ENCODE measurements around the gene PRR11. TPM values are rescaled to one million over a fixed set of nuclear protein-coding genes. Genes with fewer than 3 reads are reported as not detected.

PRR11 gene
- total RNA-seq, 1 experiment from 2014 or later: 90.4 TPM

DNA sequence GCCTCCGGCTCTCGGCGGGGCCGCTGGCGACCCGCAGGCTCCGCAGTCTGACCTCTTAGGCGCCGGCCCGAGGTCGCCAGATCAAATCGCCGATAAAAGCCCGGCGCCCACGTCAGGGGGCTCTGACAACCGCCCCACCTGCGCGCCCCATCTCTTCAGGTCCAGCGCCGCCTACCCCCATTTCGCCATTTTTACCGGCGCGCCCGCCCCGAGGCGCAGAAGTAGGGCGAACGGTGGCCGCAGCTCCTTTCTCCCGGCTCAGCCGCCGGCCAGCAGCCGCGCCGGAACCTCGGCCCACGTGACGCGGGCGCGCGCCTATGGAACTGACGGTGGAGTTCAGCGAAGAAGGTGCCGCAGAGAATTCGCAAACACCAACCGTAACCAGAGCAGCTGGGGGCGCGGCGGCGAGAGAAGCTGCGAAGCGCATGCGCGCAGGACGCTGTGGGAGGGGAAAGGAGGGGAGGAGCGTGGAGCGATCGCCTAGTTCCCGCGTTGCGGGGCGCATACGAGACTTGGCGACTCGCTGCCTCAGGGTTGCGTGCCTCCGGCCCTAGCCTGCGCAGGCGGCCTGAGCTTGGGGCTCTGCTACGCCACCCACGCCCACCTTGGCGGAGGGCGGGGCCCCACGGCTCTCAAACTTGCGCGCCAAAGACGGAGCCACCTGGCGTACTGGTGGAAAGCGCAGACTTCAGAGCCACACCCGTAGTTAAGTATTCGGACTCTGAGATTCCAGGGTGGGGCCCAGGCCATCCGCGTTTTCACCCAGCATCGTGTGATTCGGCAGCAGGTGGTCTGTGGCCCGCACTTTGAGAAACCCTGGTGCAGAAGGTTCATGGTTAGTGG, 48.9 kb upstream of the PRR11 start, which contains the start of gene TRIM37 (continued):
- TF ChIP-seq ERG (CRISPR knock-in tag; IDR thresholded peaks at IDR 0.05) (no peak), ATF1 (CRISPR knock-in tag; IDR thresholded peaks at IDR 0.05) (no peak), ESRRA (CRISPR knock-in tag; IDR thresholded peaks at IDR 0.05; ENCODE audit: borderline replicate concordance) (no peak), ZNF671 (CRISPR knock-in tag; IDR thresholded peaks at IDR 0.05) (no peak), NFE2L1 (CRISPR knock-in tag; IDR thresholded peaks at IDR 0.05) (no peak; the same call in 1 of the 2 replicates), ZNF121 (CRISPR knock-in tag; IDR thresholded peaks at IDR 0.05) (no peak), GRHL2 (CRISPR knock-in tag; IDR thresholded peaks at IDR 0.05; ENCODE audit: insufficient replicate concordance, severe bottlenecking) (no peak), CBFB (CRISPR knock-in tag; IDR thresholded peaks at IDR 0.05; ENCODE audit: low read depth) (0 out of 2 replicates have a peak, but pooled peaks have one; percentile 79), ZNF317 (CRISPR knock-in tag; IDR thresholded peaks at IDR 0.05; ENCODE audit: borderline replicate concordance, low read depth) (0 out of 2 replicates have a peak, but pooled peaks have one; percentile 12), JAZF1 (CRISPR knock-in tag; IDR thresholded peaks at IDR 0.05) (no peak)
- TF ChIP-seq, protein P1, sequence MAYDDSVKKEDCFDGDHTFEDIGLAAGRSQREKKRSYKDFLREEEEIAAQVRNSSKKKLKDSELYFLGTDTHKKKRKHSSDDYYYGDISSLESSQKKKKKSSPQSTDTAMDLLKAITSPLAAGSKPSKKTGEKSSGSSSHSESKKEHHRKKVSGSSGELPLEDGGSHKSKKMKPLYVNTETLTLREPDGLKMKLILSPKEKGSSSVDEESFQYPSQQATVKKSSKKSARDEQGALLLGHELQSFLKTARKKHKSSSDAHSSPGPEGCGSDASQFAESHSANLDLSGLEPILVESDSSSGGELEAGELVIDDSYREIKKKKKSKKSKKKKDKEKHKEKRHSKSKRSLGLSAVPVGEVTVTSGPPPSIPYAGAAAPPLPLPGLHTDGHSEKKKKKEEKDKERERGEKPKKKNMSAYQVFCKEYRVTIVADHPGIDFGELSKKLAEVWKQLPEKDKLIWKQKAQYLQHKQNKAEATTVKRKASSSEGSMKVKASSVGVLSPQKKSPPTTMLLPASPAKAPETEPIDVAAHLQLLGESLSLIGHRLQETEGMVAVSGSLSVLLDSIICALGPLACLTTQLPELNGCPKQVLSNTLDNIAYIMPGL (CRISPR knock-in tag; IDR thresholded peaks at IDR 0.05): peak; percentile 57; the same call in 1 of the 2 replicates
- TF ChIP-seq, protein P2, sequence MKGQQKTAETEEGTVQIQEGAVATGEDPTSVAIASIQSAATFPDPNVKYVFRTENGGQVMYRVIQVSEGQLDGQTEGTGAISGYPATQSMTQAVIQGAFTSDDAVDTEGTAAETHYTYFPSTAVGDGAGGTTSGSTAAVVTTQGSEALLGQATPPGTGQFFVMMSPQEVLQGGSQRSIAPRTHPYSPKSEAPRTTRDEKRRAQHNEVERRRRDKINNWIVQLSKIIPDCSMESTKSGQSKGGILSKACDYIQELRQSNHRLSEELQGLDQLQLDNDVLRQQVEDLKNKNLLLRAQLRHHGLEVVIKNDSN (CRISPR knock-in tag; IDR thresholded peaks at IDR 0.05): peak; percentile 98

DNA sequence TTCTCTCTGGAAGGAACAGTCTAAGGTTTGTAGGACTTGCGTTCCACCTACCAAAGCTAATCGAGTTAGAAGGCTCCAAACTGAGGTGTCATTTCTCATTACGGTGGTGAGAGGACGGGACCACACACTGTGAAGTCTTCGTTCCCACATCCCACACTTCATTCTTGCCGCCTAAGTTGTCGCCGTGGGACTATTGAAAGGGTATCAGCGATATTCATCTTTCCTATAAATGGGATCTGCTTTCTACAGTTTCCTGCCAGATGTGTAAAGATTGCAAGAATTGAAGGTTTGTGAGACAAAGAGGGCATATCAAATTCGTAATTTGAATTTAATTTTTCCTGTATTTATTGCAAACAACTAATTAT, 48.3 kb upstream of the PRR11 start:
- DNase-seq (ENCODE audit: low spot score) (no peak), ATAC-seq (peak; percentile 5)
- CTCF ChIA-PET: interaction anchor here (0.9 to 1.3 kb wide), 2 partner anchors 47 to 588 kb away, joined by 4 to 7 read pairs; no protein-coding TSS in a partner anchor
- H3K9me3 Mint-ChIP-seq: no peaks in the 10 kb centered on the region
- no peaks in the 10 kb centered on the region for H3K27me3 Mint-ChIP-seq (ENCODE audit: low read depth)
- peaks cover 18% of the 10 kb centered on the region for H3K36me3 Mint-ChIP-seq
- H3K27ac Mint-ChIP-seq: peak overlapping the region; percentile 97
- peak overlapping the region; percentile 94 for H3K4me3 Mint-ChIP-seq
- peaks cover 17% of the 10 kb centered on the region for H3K4me1 Mint-ChIP-seq
- POLR2A ChIA-PET: interaction anchor here (0.5 to 2.1 kb wide), 5 partner anchors 9 to 593 kb away, joined by 3 to 23 read pairs (median 5); partner anchors contain the start of genes PRR11, SKA2 and SMG8
- TF ChIP-seq SMAD3 (CRISPR knock-in tag; IDR thresholded peaks at IDR 0.05; ENCODE audit: borderline replicate concordance) (no peak), SP1 (CRISPR knock-in tag; conservative IDR thresholded peaks at IDR 0.05) (no peak; the same call in 1 of the 2 replicates), NR2C2 (CRISPR knock-in tag; IDR thresholded peaks at IDR 0.05) (0 out of 2 replicates have a peak, but pooled peaks have one; percentile 15), ELF4 (CRISPR knock-in tag; IDR thresholded peaks at IDR 0.05; ENCODE audit: low read depth) (no peak), ZBTB21 (CRISPR knock-in tag; IDR thresholded peaks at IDR 0.05; ENCODE audit: borderline replicate concordance) (no peak), ZNF317 (CRISPR knock-in tag; IDR thresholded peaks at IDR 0.05; ENCODE audit: borderline replicate concordance, low read depth) (no peak)
- TF ChIP-seq, protein P1 (CRISPR knock-in tag; IDR thresholded peaks at IDR 0.05): no peak
- TF ChIP-seq, protein P3, sequence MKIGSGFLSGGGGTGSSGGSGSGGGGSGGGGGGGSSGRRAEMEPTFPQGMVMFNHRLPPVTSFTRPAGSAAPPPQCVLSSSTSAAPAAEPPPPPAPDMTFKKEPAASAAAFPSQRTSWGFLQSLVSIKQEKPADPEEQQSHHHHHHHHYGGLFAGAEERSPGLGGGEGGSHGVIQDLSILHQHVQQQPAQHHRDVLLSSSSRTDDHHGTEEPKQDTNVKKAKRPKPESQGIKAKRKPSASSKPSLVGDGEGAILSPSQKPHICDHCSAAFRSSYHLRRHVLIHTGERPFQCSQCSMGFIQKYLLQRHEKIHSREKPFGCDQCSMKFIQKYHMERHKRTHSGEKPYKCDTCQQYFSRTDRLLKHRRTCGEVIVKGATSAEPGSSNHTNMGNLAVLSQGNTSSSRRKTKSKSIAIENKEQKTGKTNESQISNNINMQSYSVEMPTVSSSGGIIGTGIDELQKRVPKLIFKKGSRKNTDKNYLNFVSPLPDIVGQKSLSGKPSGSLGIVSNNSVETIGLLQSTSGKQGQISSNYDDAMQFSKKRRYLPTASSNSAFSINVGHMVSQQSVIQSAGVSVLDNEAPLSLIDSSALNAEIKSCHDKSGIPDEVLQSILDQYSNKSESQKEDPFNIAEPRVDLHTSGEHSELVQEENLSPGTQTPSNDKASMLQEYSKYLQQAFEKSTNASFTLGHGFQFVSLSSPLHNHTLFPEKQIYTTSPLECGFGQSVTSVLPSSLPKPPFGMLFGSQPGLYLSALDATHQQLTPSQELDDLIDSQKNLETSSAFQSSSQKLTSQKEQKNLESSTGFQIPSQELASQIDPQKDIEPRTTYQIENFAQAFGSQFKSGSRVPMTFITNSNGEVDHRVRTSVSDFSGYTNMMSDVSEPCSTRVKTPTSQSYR (CRISPR knock-in tag; IDR thresholded peaks at IDR 0.05): peak; percentile 30; the same call in 1 of the 2 replicates
- TF ChIP-seq, protein P4, sequence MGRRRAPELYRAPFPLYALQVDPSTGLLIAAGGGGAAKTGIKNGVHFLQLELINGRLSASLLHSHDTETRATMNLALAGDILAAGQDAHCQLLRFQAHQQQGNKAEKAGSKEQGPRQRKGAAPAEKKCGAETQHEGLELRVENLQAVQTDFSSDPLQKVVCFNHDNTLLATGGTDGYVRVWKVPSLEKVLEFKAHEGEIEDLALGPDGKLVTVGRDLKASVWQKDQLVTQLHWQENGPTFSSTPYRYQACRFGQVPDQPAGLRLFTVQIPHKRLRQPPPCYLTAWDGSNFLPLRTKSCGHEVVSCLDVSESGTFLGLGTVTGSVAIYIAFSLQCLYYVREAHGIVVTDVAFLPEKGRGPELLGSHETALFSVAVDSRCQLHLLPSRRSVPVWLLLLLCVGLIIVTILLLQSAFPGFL (CRISPR knock-in tag; IDR thresholded peaks at IDR 0.05; ENCODE audit: borderline replicate concordance): no peak
- TF ChIP-seq, protein P5, sequence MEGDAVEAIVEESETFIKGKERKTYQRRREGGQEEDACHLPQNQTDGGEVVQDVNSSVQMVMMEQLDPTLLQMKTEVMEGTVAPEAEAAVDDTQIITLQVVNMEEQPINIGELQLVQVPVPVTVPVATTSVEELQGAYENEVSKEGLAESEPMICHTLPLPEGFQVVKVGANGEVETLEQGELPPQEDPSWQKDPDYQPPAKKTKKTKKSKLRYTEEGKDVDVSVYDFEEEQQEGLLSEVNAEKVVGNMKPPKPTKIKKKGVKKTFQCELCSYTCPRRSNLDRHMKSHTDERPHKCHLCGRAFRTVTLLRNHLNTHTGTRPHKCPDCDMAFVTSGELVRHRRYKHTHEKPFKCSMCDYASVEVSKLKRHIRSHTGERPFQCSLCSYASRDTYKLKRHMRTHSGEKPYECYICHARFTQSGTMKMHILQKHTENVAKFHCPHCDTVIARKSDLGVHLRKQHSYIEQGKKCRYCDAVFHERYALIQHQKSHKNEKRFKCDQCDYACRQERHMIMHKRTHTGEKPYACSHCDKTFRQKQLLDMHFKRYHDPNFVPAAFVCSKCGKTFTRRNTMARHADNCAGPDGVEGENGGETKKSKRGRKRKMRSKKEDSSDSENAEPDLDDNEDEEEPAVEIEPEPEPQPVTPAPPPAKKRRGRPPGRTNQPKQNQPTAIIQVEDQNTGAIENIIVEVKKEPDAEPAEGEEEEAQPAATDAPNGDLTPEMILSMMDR (IDR thresholded peaks at IDR 0.05): no peak
